ENCODE measurements around the gene DHX16.

DNA sequence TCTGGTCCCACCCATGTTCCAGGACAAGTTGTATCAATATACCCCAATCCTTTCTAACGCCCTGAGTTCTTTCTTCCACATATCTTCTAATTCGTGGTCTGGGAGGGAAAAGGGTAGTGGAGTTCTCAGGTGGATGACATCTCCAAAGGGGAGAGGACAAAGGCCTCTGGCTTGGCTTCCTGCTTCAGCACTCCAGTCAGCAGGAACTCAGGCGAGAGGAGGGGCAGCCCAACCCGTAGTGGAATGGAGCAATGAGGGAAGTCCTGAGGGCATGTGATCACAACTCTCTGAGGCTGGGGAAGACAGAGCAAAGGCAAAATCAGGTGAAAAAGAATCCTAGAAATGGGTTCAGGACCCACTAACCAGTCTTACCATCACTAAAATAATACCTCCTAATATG, 27.5 kb upstream of the DHX16 start:
- TF ChIP-seq, protein P1, sequence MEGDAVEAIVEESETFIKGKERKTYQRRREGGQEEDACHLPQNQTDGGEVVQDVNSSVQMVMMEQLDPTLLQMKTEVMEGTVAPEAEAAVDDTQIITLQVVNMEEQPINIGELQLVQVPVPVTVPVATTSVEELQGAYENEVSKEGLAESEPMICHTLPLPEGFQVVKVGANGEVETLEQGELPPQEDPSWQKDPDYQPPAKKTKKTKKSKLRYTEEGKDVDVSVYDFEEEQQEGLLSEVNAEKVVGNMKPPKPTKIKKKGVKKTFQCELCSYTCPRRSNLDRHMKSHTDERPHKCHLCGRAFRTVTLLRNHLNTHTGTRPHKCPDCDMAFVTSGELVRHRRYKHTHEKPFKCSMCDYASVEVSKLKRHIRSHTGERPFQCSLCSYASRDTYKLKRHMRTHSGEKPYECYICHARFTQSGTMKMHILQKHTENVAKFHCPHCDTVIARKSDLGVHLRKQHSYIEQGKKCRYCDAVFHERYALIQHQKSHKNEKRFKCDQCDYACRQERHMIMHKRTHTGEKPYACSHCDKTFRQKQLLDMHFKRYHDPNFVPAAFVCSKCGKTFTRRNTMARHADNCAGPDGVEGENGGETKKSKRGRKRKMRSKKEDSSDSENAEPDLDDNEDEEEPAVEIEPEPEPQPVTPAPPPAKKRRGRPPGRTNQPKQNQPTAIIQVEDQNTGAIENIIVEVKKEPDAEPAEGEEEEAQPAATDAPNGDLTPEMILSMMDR (IDR thresholded peaks at IDR 0.05): no peak
- TF ChIP-seq POLR2A (IDR thresholded peaks at IDR 0.05): no peak

All from vagina (tissue), 2 donors.